ENCODE measurements around the gene ERBB4.

Gene ERBB4

GRCh38 chr2:212538305-212539071, at the start of gene ERBB4:
ERBB4 (minus strand) TSS chr2:212538802; CDS start chr2:212538530, 272 bp downstream.
- DNase-seq (ENCODE audit: low read depth in 3 of 3), result no peak

GRCh38 chr2:212580117-212580516, 41.5 kb upstream of the ERBB4 start:
- no peak for DNase-seq (ENCODE audit: low read depth in 3 of 3)

GRCh38 chr2:212556296-212556695, 17.7 kb upstream of the ERBB4 start:
- no peak for DNase-seq (ENCODE audit: low read depth in 3 of 3)

GRCh38 chr2:212554233-212554632, 15.6 kb upstream of the ERBB4 start:
- no peak for DNase-seq (ENCODE audit: low read depth in 3 of 3)

- DNase-seq (ENCODE audit: low read depth in 3 of 3), result no peak
Measured at GRCh38 chr2:212549941-212550340, 11.3 kb upstream of the ERBB4 start.

- no peak for DNase-seq (ENCODE audit: low read depth in 3 of 3)
Measured at GRCh38 chr2:212549463-212549862, 10.9 kb upstream of the ERBB4 start.

- DNase-seq (ENCODE audit: low read depth in 3 of 3), result no peak
Measured at GRCh38 chr2:212548455-212548819, 9.8 kb upstream of the ERBB4 start.

- DNase-seq (ENCODE audit: low read depth in 3 of 3), result no peak
Measured at GRCh38 chr2:212547716-212548454, 9.3 kb upstream of the ERBB4 start.

- DNase-seq (ENCODE audit: low read depth in 3 of 3), result no peak
Measured at GRCh38 chr2:212546669-212547068, 8.1 kb upstream of the ERBB4 start.

GRCh38 chr2:212540341-212540740, 1.7 kb upstream of the ERBB4 start:
- no peak for DNase-seq (ENCODE audit: low read depth in 3 of 3)

- no peak for DNase-seq (ENCODE audit: low read depth in 3 of 3)
Measured at GRCh38 chr2:212539072-212539880, 674 bp upstream of the ERBB4 start.

GRCh38 chr2:212537726-212538304, 787 bp downstream of the ERBB4 start:
- DNase-seq (ENCODE audit: low read depth in 3 of 3), result no peak

GRCh38 chr2:212536817-212537725, 1.5 kb downstream of the ERBB4 start:
- DNase-seq (ENCODE audit: low read depth in 3 of 3), result no peak

- DNase-seq (ENCODE audit: low read depth in 3 of 3), result no peak
Measured at GRCh38 chr2:212535996-212536816, 2.4 kb downstream of the ERBB4 start.

- DNase-seq (ENCODE audit: low read depth in 3 of 3), result no peak
Measured at GRCh38 chr2:212534336-212534735, 4.3 kb downstream of the ERBB4 start.

GRCh38 chr2:212532585-212532984, 6.0 kb downstream of the ERBB4 start:
- no peak for DNase-seq (ENCODE audit: low read depth in 3 of 3)

GRCh38 chr2:212532087-212532486, 6.5 kb downstream of the ERBB4 start:
- no peak for DNase-seq (ENCODE audit: low read depth in 3 of 3)

- DNase-seq (ENCODE audit: low read depth in 3 of 3), result no peak
Measured at GRCh38 chr2:212531499-212531898, 7.1 kb downstream of the ERBB4 start.

GRCh38 chr2:212530991-212531390, 7.6 kb downstream of the ERBB4 start:
- DNase-seq (ENCODE audit: low read depth in 3 of 3), result no peak

- no peak for DNase-seq (ENCODE audit: low read depth in 3 of 3)
Measured at GRCh38 chr2:212530373-212530772, 8.2 kb downstream of the ERBB4 start.

All from stimulated activated CD4-positive, alpha-beta T cell treated with anti-CD3 and anti-CD28 coated beads, TNF-alpha, amount 100 ng/mL, for 4 hours (primary cell).